ENCODE data around the gene MXD3.
"Not testable (repeated sequence)": the region's sequence is repeated elsewhere in the genome, so short reads cannot be mapped to it uniquely, and the experiment has no call there.

Gene MXD3

DNA sequence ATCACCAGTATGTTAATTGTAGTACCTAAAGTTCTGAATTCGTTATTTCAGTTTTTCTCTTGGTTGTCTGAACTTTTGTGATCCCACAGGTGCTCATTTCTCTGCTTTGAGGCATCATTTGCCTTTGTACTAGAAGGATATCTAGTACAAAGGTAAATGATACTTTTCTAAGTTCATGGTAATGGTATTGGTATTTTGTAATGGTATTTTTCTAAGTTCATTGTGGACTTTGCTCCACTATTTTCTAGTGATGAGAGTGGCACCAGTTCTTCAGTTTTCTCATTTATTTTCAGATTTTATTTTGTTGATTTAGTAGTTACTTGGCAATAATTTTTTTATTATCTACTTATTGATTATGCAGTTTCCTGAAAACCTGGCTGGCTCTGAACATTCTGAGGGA is 50.2 kb downstream of the MXD3 start:
- H3K4me3 ChIP-seq (ENCODE audit: low read length) = no peak overlapping the region
- H3K4me2 ChIP-seq (ENCODE audit: low read depth, low read length) = no peak overlapping the region
- H4K20me1 ChIP-seq (ENCODE audit: insufficient read depth, low read length) = no peaks in the 10 kb centered on the region
- DNase-seq = no peak
- H3F3A ChIP-seq (ENCODE audit: insufficient read depth, low read length) = no peaks in the 10 kb centered on the region
- H3K4me1 ChIP-seq (ENCODE audit: low read length) = peaks cover 24% of the 10 kb centered on the region
- H3K27me3 ChIP-seq (replicated peaks; ENCODE audit: insufficient read depth, low read length) = no peaks in the 10 kb centered on the region
- H2AFZ ChIP-seq (ENCODE audit: low read length) = no peak overlapping the region
- no peak overlapping the region for H3K9ac ChIP-seq (ENCODE audit: low read length)
- no peaks in the 10 kb centered on the region for H3K79me2 ChIP-seq (ENCODE audit: low read length)
- no peaks in the 10 kb centered on the region for H3K9me3 ChIP-seq (replicated peaks; ENCODE audit: insufficient read depth, low read length)
- no peak for TF ChIP-seq EZH2phosphoT487 (IDR thresholded peaks at IDR 0.05; ENCODE audit: low read length)
- TF ChIP-seq, protein P1, sequence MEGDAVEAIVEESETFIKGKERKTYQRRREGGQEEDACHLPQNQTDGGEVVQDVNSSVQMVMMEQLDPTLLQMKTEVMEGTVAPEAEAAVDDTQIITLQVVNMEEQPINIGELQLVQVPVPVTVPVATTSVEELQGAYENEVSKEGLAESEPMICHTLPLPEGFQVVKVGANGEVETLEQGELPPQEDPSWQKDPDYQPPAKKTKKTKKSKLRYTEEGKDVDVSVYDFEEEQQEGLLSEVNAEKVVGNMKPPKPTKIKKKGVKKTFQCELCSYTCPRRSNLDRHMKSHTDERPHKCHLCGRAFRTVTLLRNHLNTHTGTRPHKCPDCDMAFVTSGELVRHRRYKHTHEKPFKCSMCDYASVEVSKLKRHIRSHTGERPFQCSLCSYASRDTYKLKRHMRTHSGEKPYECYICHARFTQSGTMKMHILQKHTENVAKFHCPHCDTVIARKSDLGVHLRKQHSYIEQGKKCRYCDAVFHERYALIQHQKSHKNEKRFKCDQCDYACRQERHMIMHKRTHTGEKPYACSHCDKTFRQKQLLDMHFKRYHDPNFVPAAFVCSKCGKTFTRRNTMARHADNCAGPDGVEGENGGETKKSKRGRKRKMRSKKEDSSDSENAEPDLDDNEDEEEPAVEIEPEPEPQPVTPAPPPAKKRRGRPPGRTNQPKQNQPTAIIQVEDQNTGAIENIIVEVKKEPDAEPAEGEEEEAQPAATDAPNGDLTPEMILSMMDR (IDR thresholded peaks at IDR 0.05; ENCODE audit: low read length) = no peak
- TF ChIP-seq EZH2 (optimal IDR thresholded peaks at IDR 0.05; ENCODE audit: low read depth, low read length) = no peak
- H3K27ac ChIP-seq (ENCODE audit: low read length) = no peak overlapping the region
- no peaks in the 10 kb centered on the region for H3K9me2 ChIP-seq (replicated peaks; ENCODE audit: insufficient read depth, low read length)
- 0 out of 2 replicates have a peak, but pooled peaks cover 2% of the 10 kb centered on the region for H3K36me3 ChIP-seq (replicated peaks; ENCODE audit: insufficient read depth, low read length)

DNA sequence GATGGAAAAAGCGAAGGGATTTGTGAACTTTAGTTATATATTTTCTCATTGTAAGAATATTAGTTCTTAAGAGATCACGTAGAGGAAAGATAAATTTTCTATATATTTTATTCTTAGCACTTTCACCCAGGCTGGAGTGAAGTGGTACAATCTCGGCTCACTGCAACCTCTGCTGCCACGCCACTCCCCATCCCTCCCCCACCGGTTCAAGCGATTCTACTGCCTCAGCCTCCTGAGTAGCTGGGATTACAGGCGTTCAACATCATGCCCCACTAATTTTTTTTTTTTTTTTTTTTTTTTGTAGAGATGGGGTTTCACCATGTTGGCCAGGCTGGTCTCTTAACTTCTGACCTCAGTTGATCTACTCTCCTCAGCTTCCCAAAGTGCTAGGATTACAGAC is 50.7 kb downstream of the MXD3 start:
- Histone ChIP-seq H3K4me2 (ENCODE audit: low read depth, low read length) (no peak overlapping the region), H3K9ac (ENCODE audit: low read length) (no peak overlapping the region), H2AFZ (ENCODE audit: low read length) (no peak overlapping the region), H3K4me1 (ENCODE audit: low read length) (peaks cover 24% of the 10 kb centered on the region), H4K20me1 (ENCODE audit: insufficient read depth, low read length) (no peaks in the 10 kb centered on the region), H3K4me3 (ENCODE audit: low read length) (no peak overlapping the region), H3K36me3 (replicated peaks; ENCODE audit: insufficient read depth, low read length) (0 out of 2 replicates have a peak, but pooled peaks cover 2% of the 10 kb centered on the region), H3K79me2 (ENCODE audit: low read length) (no peaks in the 10 kb centered on the region), H3F3A (ENCODE audit: insufficient read depth, low read length) (no peaks in the 10 kb centered on the region), H3K27me3 (replicated peaks; ENCODE audit: insufficient read depth, low read length) (no peaks in the 10 kb centered on the region), H3K9me3 (replicated peaks; ENCODE audit: insufficient read depth, low read length) (no peaks in the 10 kb centered on the region), H3K9me2 (replicated peaks; ENCODE audit: insufficient read depth, low read length) (no peaks in the 10 kb centered on the region), H3K27ac (ENCODE audit: low read length) (no peak overlapping the region)
- no peak for DNase-seq
- TF ChIP-seq EZH2phosphoT487 (IDR thresholded peaks at IDR 0.05; ENCODE audit: low read length) (no peak), EZH2 (optimal IDR thresholded peaks at IDR 0.05; ENCODE audit: low read depth, low read length) (no peak)
- TF ChIP-seq, protein P1 (IDR thresholded peaks at IDR 0.05; ENCODE audit: low read length) = no peak

DNA sequence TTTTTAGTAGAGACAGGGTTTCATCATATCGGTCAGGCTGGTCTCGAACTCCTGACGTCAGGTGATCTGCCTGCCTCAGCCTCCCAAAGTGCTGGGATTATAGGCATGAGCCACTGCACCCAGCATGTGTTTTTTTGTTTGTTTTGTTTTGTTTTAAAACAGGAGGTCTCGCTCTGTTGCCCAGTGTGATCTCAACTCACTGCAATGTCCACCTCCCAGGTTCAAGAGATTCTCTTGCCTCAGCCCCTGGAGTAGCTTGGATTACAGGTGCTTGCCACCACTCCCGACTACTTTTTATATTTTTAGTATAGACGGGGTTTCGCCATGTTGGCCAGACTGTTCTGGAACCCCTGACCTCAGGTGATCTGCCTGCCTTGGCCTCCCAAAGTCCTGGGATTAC is 53.0 kb downstream of the MXD3 start:
- not testable (repeated sequence) for H4K20me1 ChIP-seq (ENCODE audit: insufficient read depth, low read length); H3K4me2 ChIP-seq (ENCODE audit: low read depth, low read length); H3K36me3 ChIP-seq (replicated peaks; ENCODE audit: insufficient read depth, low read length); DNase-seq; H3F3A ChIP-seq (ENCODE audit: insufficient read depth, low read length); H3K4me3 ChIP-seq (ENCODE audit: low read length); H3K27ac ChIP-seq (ENCODE audit: low read length); H3K9me2 ChIP-seq (replicated peaks; ENCODE audit: insufficient read depth, low read length); H2AFZ ChIP-seq (ENCODE audit: low read length); H3K79me2 ChIP-seq (ENCODE audit: low read length); H3K9ac ChIP-seq (ENCODE audit: low read length); H3K27me3 ChIP-seq (replicated peaks; ENCODE audit: insufficient read depth, low read length); H3K9me3 ChIP-seq (replicated peaks; ENCODE audit: insufficient read depth, low read length)
- H3K4me1 ChIP-seq (ENCODE audit: low read length) = peaks cover 19% of the 10 kb centered on the region

All from MM.1S (cell line).